Left ventricle myocardium superior (tissue), 1 donor: ENCODE data around the gene WDSUB1. TPM values are rescaled to one million over a fixed set of nuclear protein-coding genes. Genes with fewer than 3 reads are reported as not detected.

ENCODE experiments used
- ATAC-seq: fragments of 200-7000 bp; cut with Tn5 transposase; one replicate; pipeline ENCODE4 v1.9.1; 2020; ENCODE audit warnings: mild to moderate bottlenecking, moderate library complexity
- DNase-seq: peaks from one replicate; pipeline ENCODE4 v3.0.0-alpha.2; 2020
- intact Hi-C: fragments of 100-400 bp; cut with micrococcal nuclease; formaldehyde crosslinking; loops from one replicate; pipeline ENCODE4 v1.11.0; 2022
- microRNA-seq: library from miRNA; unstranded; fragments of <30 nt; microRNA quantifications from one replicate; pipeline ENCODE4 v1.2.0, GENCODE V29; 2020; ENCODE audit warnings: borderline number of aligned reads
- total RNA-seq: library from RNA; stranded (reverse); fragmentation: NEBNext Ultra II Directional; extraction: Animal tissue kit (Norgen Biotek cat#: 25700); gene quantifications from one replicate; pipeline ENCODE4 v1.2.1, GENCODE V29; 2021
- donor health status: DM: no; HTN: yes; CAD: no; lungs with severe emphysema.

The WDSUB1 gene
- total RNA-seq, 1 donor from 2014 or later, result 12.1 TPM

DNA sequence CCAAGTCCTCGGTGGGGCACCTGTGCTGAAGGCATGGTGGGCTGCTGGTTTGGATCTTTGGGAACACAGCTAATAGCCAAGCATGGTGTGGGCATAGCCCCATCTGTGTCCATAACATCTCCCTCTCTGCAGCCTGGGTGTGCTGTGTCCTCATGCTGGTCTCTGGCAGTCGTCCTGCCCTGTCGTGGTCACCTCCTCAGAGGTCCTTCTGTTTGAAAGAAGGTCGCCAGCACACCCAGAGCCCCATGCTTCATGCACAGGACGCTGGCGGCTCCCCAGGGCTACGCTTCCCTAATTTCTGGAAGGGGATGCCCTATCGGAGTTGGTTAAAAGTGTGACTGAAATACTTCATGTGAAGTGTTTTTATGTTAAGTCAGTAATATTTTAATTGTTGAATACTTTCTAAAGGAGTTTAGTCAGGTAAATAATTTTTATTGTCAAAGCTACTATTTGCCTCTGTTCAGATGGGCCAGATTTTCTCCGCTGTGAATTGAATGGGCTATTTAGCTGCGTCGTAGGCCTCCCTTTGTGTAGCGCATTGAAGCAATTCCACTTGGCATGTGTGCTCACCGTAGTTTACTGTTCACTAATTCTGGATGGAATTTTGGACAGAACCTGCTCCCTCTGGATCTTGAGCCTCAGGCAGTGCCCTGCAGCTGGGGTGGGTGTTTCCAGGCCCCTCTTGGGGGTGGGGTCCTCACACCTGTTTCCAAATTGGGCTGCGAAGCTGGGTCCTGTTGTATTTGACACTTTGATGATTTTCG lies 81.9 kb downstream of the WDSUB1 start:
- no peak for DNase-seq
- intact Hi-C loops, result no loop called here
- no peak for ATAC-seq

- DNase-seq, result no peak
Measured at GRCh38 chr2:159202568-159203071, 83.9 kb downstream of the WDSUB1 start.

DNA sequence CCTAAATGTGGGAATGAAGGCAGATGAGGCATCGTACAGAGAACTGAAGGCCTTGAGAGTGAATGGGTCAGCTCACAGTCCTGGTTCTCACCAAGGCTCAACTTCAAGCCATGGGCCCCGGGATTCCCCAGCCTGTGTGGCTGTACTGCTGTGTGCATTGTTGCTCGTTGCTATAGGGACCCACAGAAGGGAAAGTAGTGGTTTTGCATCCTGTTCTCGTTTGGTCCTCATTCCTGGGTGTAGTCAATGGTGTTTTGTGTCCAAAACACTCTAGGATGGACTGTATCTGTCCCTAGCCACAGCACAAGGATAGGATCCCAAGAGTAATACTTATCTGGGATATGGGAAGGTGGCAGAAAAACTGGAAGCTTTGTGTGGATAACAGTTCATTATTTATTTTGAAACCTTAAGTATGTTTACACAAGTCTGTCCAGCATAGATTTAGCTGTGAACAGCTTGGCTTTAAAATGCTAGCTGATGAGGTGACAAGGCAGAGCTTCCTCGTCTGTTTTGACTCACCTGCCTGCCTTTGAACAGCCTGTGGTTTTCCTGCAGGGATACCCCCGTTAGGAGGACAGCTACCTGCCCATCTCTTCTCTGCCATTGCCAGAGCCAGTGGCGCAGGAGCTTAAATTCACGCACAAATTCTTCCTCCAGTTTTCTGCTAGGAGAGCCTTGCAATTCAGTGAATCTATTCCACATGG lies 85.0 kb downstream of the WDSUB1 start:
- intact Hi-C loops, result no loop called here
- DNase-seq (no peak), ATAC-seq (no peak)

More at GRCh38 chr2:159202568-159203071, 83.9 kb downstream of the WDSUB1 start:
- peak; percentile 82 for ATAC-seq
- intact Hi-C loops, result no loop called here

GRCh38 chr2:159200498-159200897 lies 86.0 kb downstream of the WDSUB1 start:
- DNase-seq (no peak), ATAC-seq (no peak)
- intact Hi-C loops, result no loop called here

DNA sequence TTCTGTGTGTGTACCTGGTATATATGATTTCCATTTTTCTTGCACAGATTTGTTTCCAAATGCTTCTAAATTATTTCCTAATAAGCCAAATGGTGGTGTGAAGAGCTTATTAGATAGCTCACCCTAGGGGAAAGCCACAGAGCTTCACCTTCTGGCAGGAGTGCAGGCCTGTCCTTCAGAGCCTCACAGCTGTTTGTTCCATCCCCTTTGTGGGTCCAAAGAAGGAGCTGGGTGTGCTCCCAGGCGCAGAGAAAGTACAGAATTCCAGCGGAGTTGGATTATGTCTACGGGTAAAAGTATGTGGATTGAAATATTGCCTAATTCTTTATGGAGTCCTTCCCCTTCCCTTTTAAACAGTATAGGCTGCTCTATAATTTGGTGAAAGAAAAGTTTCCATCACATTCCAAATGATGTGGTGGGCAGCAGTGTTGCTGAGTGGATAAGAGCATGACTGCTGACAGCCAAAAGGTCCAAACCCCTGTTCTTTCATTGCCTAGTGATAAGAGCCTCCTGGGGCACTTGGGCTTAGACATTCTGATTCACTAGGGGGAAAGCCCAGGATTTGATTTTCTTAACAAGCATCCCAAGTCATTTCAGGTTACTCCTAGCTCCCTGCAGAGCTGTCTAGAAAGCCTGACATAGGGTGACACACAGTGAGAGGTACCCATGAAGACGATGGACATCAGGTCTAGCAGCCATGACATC lies 86.6 kb downstream of the WDSUB1 start:
- no peak for DNase-seq
- ATAC-seq, result peak; percentile 28
- intact Hi-C loops, result no loop called here

- intact Hi-C loops, result no loop called here
- ATAC-seq (no peak), DNase-seq (no peak)
Measured at GRCh38 chr2:159199236-159199635, 87.3 kb downstream of the WDSUB1 start.

DNA sequence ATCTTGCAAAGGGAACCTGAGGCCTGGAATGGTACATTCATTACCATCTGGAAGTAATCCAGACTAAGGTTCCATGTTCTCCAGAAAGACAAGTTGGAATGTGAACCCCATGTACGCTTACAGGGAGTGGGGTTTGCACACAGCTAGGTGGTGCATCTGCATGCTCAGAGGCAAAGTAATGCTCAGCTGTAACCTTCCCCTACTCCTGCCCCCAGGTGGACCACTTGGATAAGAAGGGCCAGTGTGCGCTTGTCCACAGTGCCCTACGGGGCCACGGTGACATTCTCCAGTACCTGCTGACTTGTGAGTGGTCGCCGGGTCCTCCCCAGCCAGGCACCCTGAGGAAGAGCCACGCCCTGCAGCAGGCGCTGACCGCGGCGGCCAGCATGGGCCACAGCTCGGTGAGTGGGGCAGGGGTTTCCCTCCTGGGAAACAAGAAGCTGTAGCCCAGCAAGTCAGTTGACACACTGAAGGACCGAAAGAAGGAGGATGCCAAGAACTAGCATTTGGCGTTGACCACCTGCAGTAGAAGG lies 90.0 kb downstream of the WDSUB1 start:
- intact Hi-C loops, result no loop called here
- ATAC-seq (peak; percentile 1), DNase-seq (no peak)

- ATAC-seq (peak; percentile 93), DNase-seq (peak; percentile 80)
- intact Hi-C loops, result no loop called here
Measured at GRCh38 chr2:159195697-159196096, 90.8 kb downstream of the WDSUB1 start.

DNA sequence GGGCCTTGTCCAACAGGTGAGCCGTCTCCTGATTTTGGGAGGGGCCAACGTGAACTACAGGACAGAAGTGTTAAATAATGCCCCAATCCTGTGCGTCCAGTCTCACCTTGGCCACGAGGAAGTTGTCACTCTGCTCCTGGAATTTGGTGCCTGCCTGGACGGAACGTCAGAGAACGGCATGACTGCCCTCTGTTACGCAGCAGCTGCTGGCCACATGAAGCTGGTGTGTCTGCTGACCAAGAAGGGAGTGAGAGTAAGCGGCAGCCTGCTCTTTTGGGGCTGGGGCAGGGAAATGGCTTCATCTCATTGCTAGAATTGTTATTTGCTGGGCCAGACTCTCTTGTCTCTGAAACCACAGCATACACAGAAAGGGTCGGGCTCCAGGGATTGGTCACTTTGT lies 92.3 kb downstream of the WDSUB1 start:
- no peak for DNase-seq
- intact Hi-C loops, result no loop called here
- peak; percentile 3 for ATAC-seq

- no peak for ATAC-seq
- intact Hi-C loops, result no loop called here
- DNase-seq, result no peak
Measured at GRCh38 chr2:159193791-159194190, 92.7 kb downstream of the WDSUB1 start.

- ATAC-seq, result no peak
- no peak for DNase-seq
- intact Hi-C loops, result no loop called here
Measured at GRCh38 chr2:159192371-159192918, 94.1 kb downstream of the WDSUB1 start.

DNA sequence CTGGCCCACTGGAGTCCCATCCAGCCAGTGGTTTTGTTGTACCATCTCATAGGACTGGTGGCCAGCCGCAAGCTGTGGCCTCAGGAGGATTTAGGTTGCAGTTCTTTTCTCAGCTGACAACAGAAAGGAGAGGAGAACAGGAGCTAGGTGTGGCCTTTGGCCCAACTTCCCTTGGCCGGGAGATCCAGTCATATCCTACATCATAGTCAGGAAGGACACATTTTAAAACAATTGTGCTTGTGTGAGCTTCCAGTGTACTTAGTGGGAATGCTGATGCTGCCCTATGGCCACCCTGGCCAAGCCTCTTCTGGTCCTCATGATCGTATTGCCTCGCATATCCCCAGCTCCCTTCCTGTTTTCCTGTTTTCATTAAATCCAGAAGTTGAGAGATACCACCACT lies 98.1 kb downstream of the WDSUB1 start:
- intact Hi-C loops, result no loop called here
- no peak for DNase-seq
- ATAC-seq, result peak; percentile 47

DNA sequence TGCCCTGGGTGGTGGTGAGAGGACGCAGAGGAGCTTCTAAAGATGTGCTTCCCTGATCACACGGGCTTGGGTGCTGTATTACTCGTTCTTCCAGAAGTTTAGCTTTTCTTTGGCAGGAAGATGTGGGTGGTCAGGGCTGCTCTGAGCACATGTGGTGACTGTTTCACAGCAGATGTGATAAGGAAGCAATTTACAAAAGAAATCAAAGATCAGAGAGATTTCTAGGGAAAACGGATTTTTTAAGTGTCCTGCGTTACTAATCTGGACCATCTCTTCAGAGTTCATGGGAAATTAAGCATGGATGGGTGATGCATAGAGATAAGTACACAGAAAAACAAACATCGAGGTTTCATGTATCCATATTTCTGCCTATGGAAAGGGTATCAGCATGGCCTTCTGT lies 99.4 kb downstream of the WDSUB1 start:
- ATAC-seq (no peak), DNase-seq (no peak)
- intact Hi-C loops, result no loop called here

GRCh38 chr2:159186462-159186861 lies 100.0 kb downstream of the WDSUB1 start:
- ATAC-seq (no peak), DNase-seq (no peak)
- intact Hi-C loops, result no loop called here

Small RNA genes within 50 kb of the gene (microRNA-seq; reads per million reads assigned to microRNA genes)
- not detected for gene MIR6888
